Effector CD4-positive, alpha-beta T cell (primary cell): ENCODE data around the gene PEX5.

Experiments used
- DNase-seq: peaks from one replicate; pipeline ENCODE4 v3.0.0-alpha.2; 2020
- total RNA-seq: gene quantifications from one replicate; lab custom pipeline; 2026; lab: John Stamatoyannopoulos, UW

PEX5 gene
- total RNA-seq: 19.1 reads per million, percentile 46 among the genes with 10 or more reads in this experiment

- peak; percentile 74 for DNase-seq
Measured at GRCh38 chr12:7189398-7190267, at the start of gene PEX5. Gene PEX5 (plus strand): TSS chr12:7189686. CDS start chr12:7190378, 692 bp downstream.

GRCh38 chr12:7141351-7142005 is 48.0 kb upstream of the PEX5 start:
- DNase-seq: no peak

- DNase-seq: peak; percentile 42
Measured at GRCh38 chr12:7142056-7142644, 47.3 kb upstream of the PEX5 start.

DNA sequence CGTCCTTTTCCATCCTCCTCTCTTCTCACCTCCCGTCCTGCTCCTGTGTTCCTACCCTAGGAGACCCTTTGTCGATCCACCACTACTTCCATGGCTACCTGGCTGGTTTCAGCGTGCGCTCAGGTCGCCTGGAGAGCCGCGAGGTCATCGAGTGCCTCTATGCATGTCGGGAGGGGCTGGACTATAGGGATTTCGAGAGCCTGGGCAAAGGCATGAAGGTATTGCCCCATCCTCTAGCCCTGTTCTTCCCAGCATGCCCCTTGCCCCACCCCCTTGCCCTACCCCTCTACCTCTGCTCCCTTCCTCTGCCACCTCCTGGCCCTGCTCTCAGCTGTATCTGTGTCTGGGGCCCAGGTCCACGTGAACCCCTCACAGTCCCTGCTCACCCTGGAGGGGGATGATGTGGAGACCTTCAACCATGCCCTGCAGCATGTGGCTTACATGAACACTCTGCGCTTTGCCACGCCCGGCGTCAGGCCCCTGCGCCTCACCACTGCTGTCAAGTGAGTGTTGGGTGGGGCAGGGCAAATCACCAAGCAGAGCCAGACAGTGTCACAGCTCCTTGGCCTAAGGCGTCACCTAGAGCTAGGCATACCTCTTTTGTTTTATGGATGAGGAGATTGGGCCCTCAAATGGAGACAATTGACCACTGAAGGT is 46.5 kb upstream of the PEX5 start:
- no peak for DNase-seq

- DNase-seq: no peak
Measured at GRCh38 chr12:7143564-7143963, 45.9 kb upstream of the PEX5 start.

DNA sequence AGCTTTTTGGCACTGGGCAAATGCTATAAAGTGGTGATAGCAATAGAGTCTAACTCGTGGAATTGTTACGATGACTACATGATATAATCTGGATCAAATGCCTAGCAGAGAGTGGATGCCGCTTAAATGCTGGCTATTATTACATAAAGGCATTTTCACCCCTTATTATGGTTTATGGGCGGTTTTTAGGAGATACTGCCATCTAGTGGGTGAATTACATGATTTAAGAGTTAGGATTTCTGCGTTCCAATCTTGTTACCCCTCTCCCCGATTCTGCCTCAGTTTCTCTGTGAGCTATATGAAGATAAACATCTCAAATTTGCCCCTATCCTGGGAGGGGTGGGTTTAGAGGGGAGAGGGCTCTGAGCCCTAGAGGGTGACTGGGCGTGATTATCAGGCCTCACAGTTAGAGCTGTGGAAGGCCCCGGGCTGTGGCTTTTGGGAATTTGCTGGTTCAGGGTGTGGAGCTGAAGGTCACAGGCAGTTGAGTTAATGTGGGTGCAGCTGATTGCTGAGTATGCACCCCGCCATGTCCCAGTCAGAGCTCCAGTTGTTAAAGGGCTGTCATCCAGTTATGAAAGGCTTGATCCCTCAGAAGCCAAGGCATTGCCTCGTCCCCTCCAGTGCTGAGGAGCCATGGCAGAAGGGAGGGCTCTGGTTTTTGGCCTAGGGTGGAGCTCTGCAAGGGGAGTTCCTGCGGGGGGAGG is 44.9 kb upstream of the PEX5 start:
- DNase-seq: no peak

- DNase-seq: no peak
Measured at GRCh38 chr12:7145671-7146070, 43.8 kb upstream of the PEX5 start.

DNA sequence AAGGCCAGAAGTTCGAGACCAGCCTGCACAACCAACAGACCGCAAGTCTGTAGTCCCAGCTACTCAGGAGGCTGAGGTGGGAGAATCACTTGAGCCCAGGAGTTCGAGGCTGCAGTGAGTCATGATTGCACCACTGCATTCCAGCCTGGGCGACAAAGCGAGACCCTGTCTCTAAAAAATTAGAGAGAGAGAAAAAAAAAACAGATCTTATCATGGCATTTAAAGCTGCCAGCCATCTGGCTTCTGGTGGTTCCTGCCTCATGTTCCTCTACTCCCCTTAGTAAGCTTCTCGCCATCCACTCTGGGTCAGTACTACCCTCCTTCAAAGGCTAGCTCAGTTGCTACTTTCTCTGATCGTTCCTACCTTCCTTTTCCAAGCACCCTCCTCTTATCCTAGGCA is 43.3 kb upstream of the PEX5 start:
- DNase-seq: no peak

- no peak for DNase-seq
Measured at GRCh38 chr12:7146906-7147305, 42.6 kb upstream of the PEX5 start.

DNA sequence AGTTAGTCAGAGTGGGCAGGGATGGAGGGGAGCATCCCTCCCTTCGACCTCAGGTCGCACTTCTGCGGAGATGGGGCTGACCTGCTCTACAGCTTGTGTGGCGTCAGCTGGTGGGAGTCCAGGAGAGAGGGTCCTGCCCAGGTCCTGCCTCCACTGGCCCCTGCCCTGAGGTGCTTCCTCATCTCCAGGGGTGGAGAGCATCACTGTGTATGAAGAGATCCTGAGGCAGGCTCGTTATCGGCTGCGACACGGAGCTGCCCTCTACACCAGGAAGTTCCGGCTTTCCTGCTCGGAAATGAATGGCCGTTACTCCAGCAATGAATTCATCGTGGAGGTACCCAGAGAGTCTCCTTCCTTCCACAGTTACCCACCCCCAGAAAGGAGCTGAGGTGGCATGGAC is 39.1 kb upstream of the PEX5 start:
- DNase-seq: no peak

- no peak for DNase-seq
Measured at GRCh38 chr12:7150841-7151240, 38.6 kb upstream of the PEX5 start.

- DNase-seq: no peak
Measured at GRCh38 chr12:7151532-7151931, 38.0 kb upstream of the PEX5 start.

GRCh38 chr12:7152818-7153217 is 36.7 kb upstream of the PEX5 start:
- DNase-seq: no peak

GRCh38 chr12:7154042-7154441 is 35.4 kb upstream of the PEX5 start:
- DNase-seq: no peak

DNA sequence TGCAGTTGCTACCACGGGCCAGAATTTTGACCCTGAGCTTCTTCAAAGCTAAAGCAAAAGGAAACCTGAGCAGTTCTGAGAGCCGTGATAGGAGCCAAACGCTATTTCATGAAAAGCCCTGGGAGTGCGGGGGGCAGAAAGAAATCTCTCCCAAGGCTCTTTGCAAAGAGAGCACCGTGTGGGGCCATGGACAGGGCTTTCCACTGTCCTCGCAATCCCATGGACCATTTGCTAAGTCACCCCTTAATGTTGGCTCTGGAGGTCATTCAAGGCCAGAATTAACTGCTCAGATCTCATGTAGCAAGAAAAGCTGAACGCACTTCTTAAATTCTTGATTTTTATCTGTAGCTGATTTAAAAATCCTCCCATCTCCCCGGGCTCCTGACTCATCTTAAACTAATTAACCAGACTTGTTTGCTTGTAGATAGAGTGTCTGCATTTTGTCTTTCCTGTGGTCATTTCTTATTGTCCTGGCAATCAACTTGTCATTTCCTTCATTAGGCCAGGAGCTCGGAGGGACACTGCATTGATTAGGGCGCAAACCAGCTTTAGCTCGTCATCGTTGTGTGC is 34.5 kb upstream of the PEX5 start:
- no peak for DNase-seq

DNA sequence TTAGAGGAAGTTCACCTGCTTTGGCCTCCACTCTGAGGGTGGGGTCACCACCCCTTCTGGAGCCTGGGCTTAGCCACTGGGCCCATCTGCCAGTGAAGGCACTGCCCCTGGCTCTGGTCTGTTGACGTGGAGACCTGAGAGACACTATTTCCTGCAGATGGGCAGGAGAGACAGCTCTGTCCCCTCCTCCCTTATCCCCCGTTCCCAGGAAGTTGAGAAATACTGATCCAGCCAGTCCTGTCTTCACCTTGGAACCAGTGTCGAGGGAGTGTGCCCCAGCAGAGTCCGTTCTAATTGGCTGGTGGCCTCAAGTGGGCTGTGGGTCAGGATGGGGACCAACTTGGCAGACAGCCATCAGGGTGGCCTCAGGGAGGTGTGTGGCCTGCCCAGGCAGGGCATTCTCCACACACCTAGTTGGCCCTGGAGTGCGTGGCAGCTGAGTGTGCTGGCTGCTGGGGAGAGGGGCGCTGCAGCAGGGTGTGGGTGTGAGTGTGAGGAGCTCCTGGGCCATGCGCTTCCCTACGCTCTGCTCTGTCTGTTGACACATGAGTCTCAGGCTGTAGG is 33.9 kb upstream of the PEX5 start:
- no peak for DNase-seq

- DNase-seq: no peak
Measured at GRCh38 chr12:7156259-7157197, 33.0 kb upstream of the PEX5 start.

- no peak for DNase-seq
Measured at GRCh38 chr12:7157391-7157790, 32.1 kb upstream of the PEX5 start.

DNA sequence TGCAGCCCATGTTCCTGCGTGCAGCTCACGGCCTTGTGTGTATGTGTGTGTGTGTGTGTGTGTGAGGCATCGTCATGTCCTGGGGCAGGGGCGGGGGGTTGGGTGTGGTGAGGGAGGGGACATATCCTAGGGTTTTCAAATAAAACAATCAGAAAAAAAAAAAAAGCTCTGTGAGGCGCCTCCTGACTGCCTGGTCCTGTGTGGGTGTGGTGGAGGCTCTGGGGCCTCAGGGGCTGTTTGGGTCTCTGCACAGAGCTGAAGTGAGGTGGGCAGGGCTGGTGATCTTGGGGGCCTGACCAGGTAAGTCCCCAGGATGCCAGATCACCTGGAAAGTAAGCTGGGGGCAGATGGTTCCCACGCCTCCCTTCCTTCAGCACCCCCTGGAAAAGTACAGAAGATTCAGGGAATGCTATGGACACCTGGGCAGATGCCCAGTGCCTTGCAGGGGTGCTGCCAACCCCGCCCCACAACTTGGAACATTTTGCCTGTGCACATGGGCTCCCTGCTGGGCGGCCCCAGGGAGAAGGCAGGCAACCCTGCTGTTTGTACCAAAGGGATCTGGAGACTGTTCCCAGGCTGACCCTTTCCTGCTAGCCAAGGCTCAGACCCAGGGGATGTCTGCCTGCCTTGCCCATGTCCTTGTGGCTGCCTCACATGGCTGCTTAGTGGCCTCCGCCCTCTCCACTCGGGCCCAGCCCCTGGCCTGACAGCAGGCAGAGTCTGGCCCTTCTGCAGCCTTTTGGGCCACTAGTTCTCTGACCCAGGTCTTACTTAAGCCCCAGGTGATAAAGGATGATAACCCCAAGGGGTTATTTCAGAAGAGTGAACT is 30.5 kb upstream of the PEX5 start:
- no peak for DNase-seq

GRCh38 chr12:7160183-7160582 is 29.3 kb upstream of the PEX5 start:
- no peak for DNase-seq
